ENCODE measurements around the gene CHST11.
A peak's percentile ranks its signal among the peaks of the same experiment; 100 is the strongest.
"Not testable (repeated sequence)": the region's sequence is repeated elsewhere in the genome, so short reads cannot be mapped to it uniquely, and the experiment has no call there.

CHST11 gene

DNA sequence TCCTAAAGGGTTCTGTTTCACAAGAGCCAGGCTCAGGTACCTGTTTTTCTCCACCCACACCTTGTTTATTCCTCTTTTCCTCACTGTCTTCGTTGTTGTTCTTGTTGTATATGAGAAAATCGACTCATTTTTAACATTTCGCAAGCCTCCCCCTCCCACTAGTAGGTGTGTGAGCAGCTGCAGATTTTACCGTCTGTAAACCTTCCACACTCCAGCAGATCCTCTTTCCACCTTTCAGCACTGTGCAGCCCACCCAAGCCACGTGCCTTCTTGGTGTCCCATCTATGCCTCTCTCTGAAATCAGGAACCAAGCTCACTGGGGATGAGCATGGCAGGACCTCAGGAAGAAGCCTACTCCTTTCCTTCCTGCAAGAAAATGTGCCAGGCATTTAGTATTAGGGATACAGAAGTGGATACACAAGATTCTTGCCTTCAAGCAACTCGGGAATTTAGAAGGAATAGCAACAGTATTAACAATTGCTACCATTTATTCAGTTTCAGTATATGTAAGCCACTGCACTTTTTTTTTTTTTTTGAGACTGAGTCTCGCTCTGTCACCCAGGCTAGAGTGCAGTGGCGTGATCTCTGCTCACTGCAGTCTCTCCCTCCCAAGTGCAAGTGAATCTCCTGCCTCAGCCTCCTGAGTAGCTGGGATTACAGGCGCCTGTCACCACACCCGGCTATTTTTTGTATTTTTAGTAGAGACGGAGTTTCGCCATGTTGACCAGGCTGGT, 113.6 kb downstream of the CHST11 start:
- H3K4me1 ChIP-seq (ENCODE audit: control extremely low read depth in 1 of 4, control insufficient read depth in 4 of 4, insufficient read depth in 4 of 4, low read length in 3 of 4), result peaks cover 21 to 68% (median 61%) of the 10 kb centered on the region in 4 experiments
- H3K4me3 ChIP-seq (ENCODE audit: control insufficient read depth in 1 of 7, extremely low read depth in 1 of 7, insufficient read depth in 4 of 7, low read depth in 2 of 7, low read length in 6 of 7), result peak overlapping the region in 5 of 7 experiments; percentile 30 to 62 (median 54)
- peak overlapping the region; percentile 75 to 88 for H3K27ac ChIP-seq (ENCODE audit: insufficient read depth in 1 of 2, low read depth in 1 of 2, low read length in 2 of 2, poor library complexity in 1 of 2, severe bottlenecking in 2 of 2)
- H3K36me3 ChIP-seq (ENCODE audit: control insufficient read depth in 4 of 4, insufficient read depth in 4 of 4, low read length in 3 of 4), result peaks cover 0 to 26% (median 0%) of the 10 kb centered on the region in 4 experiments
- H3K9me3 ChIP-seq (ENCODE audit: control extremely low read depth in 1 of 5, control insufficient read depth in 4 of 5, insufficient read depth in 2 of 5, low read depth in 1 of 5, low read length in 4 of 5), result no peaks in the 10 kb centered on the region
- no peak for DNase-seq
- ChIA-PET CTCF (interaction anchor here (0.7 to 3.5 kb wide), 14 partner anchors 9 to 128 kb away, joined by 3 to 18 read pairs (median 4); partner anchors contain the start of gene CHST11), POLR2A (interaction anchor here (0.6 to 1.8 kb wide), 8 partner anchors 15 to 114 kb away, joined by 3 to 9 read pairs (median 3); partner anchors contain the start of gene CHST11)
- H3K27me3 ChIP-seq (replicated peaks in 2 of 5; ENCODE audit: control insufficient read depth in 4 of 5, insufficient read depth in 5 of 5, low read length in 4 of 5), result no peaks in the 10 kb centered on the region
- 77% methylated on average over 6 of the region's 12 CpGs for WGBS (ENCODE audit: insufficient coverage)

DNA sequence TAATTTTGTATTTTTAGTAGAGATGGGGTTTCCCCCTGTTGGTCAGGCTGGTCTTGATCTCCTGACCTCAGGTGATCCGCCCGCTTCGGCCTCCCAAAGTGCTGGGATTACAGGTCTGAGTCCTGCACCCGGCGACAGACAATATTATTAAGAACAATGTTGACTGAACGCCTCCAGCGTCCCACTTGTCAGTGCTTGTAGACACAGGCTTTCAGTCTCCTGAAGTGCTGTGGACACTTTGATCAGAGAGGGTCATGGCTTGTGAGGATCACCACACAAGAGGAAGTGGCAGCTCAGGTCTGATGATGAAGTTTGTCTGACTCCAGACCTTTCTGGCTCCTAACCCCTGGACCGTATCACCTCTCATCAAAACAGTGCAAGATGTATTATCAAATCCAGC, 114.6 kb downstream of the CHST11 start:
- POLR2A ChIA-PET, result no interaction called here
- Histone ChIP-seq H3K4me3 (ENCODE audit: control insufficient read depth in 1 of 7, extremely low read depth in 1 of 7, insufficient read depth in 4 of 7, low read depth in 2 of 7, low read length in 6 of 7) (peak overlapping the region in 1 of 7 experiments; percentile 25), H3K36me3 (ENCODE audit: control insufficient read depth in 4 of 4, insufficient read depth in 4 of 4, low read length in 3 of 4) (peaks cover 0 to 26% (median 1%) of the 10 kb centered on the region in 4 experiments), H3K9me3 (ENCODE audit: control extremely low read depth in 1 of 5, control insufficient read depth in 4 of 5, insufficient read depth in 2 of 5, low read depth in 1 of 5, low read length in 4 of 5) (no peaks in the 10 kb centered on the region), H3K27me3 (replicated peaks in 2 of 5; ENCODE audit: control insufficient read depth in 4 of 5, insufficient read depth in 5 of 5, low read length in 4 of 5) (no peaks in the 10 kb centered on the region), H3K4me1 (ENCODE audit: control extremely low read depth in 1 of 4, control insufficient read depth in 4 of 4, insufficient read depth in 4 of 4, low read length in 3 of 4) (peaks cover 21 to 67% (median 56%) of the 10 kb centered on the region in 4 experiments), H3K27ac (ENCODE audit: insufficient read depth in 1 of 2, low read depth in 1 of 2, low read length in 2 of 2, poor library complexity in 1 of 2, severe bottlenecking in 2 of 2) (peak overlapping the region; percentile 43 to 75)
- CTCF ChIA-PET, result interaction anchor here (0.9 to 3.5 kb wide), 9 partner anchors 10 to 113 kb away, joined by 3 to 18 read pairs (median 4); partner anchors contain the start of gene CHST11
- peak in 2 of 3 donors; percentile 50 to 66 for DNase-seq
- 100% methylated on average over 4 of the region's 8 CpGs for WGBS (ENCODE audit: insufficient coverage)

DNA sequence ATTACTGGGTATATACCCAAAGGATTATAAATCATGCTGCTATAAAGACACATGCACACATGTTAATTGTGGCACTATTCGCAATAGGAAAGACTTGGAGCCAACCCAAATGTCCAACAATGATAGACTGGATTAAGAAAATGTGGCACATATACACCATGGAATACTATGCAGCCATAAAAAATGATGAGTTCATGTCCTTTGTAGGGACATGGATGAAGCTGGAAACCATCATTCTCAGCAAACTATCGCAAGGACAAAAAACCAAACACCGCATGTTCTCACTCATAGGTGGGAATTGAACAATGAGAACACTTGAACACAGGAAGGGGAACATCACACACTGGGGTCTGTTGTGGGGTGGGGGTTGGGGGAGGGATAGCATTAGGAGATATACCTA, 117.6 kb downstream of the CHST11 start:
- WGBS (ENCODE audit: insufficient coverage), result no CpG with 5 or more reads among the region's 3 CpGs
- H3K4me3 ChIP-seq (ENCODE audit: control insufficient read depth in 1 of 7, extremely low read depth in 1 of 7, insufficient read depth in 4 of 7, low read depth in 2 of 7, low read length in 6 of 7); H3K9me3 ChIP-seq (ENCODE audit: control extremely low read depth in 1 of 5, control insufficient read depth in 4 of 5, insufficient read depth in 2 of 5, low read depth in 1 of 5, low read length in 4 of 5); POLR2A ChIA-PET; H3K27ac ChIP-seq (ENCODE audit: insufficient read depth in 1 of 2, low read depth in 1 of 2, low read length in 2 of 2, poor library complexity in 1 of 2, severe bottlenecking in 2 of 2); H3K27me3 ChIP-seq (replicated peaks in 2 of 5; ENCODE audit: control insufficient read depth in 4 of 5, insufficient read depth in 5 of 5, low read length in 4 of 5); DNase-seq: not testable (repeated sequence)
- Histone ChIP-seq H3K36me3 (ENCODE audit: control insufficient read depth in 4 of 4, insufficient read depth in 4 of 4, low read length in 3 of 4) (peaks cover 0 to 31% (median 1%) of the 10 kb centered on the region in 4 experiments), H3K4me1 (ENCODE audit: control extremely low read depth in 1 of 4, control insufficient read depth in 4 of 4, insufficient read depth in 4 of 4, low read length in 3 of 4) (peaks cover 19 to 67% (median 57%) of the 10 kb centered on the region in 4 experiments)
- CTCF ChIA-PET, result interaction anchor here (1.3 kb wide), 1 partner anchor 8 kb away, joined by 3 read pairs; no protein-coding TSS in a partner anchor

DNA sequence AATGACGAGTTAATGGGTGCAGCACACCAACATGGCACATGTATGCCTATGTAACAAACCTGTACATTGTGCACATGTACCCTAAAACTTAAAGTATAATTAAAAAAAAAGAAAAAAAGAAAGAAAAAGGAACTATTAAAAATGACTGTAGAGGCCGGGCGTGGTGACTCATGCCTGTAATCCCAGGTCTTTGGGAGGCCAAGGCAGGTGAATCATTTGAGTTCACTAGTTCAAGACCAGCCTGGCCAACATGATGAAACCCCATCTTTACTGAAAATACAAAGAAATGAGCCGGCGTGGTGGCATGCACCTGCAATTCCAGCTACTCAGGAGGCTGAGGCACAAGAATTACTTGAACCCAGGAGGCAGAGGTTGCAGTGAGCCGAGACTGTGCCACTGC, 118.0 kb downstream of the CHST11 start:
- POLR2A ChIA-PET; H3K27me3 ChIP-seq (replicated peaks in 2 of 5; ENCODE audit: control insufficient read depth in 4 of 5, insufficient read depth in 5 of 5, low read length in 4 of 5); H3K9me3 ChIP-seq (ENCODE audit: control extremely low read depth in 1 of 5, control insufficient read depth in 4 of 5, insufficient read depth in 2 of 5, low read depth in 1 of 5, low read length in 4 of 5); H3K27ac ChIP-seq (ENCODE audit: insufficient read depth in 1 of 2, low read depth in 1 of 2, low read length in 2 of 2, poor library complexity in 1 of 2, severe bottlenecking in 2 of 2); H3K4me3 ChIP-seq (ENCODE audit: control insufficient read depth in 1 of 7, extremely low read depth in 1 of 7, insufficient read depth in 4 of 7, low read depth in 2 of 7, low read length in 6 of 7): not testable (repeated sequence)
- peaks cover 0 to 31% (median 1%) of the 10 kb centered on the region in 4 experiments for H3K36me3 ChIP-seq (ENCODE audit: control insufficient read depth in 4 of 4, insufficient read depth in 4 of 4, low read length in 3 of 4)
- peaks cover 19 to 67% (median 57%) of the 10 kb centered on the region in 4 experiments for H3K4me1 ChIP-seq (ENCODE audit: control extremely low read depth in 1 of 4, control insufficient read depth in 4 of 4, insufficient read depth in 4 of 4, low read length in 3 of 4)
- CTCF ChIA-PET, result interaction anchor here (1.3 kb wide), 1 partner anchor 8 kb away, joined by 3 read pairs; no protein-coding TSS in a partner anchor
- WGBS (ENCODE audit: insufficient coverage), result 92% methylated on average over 2 of the region's 6 CpGs
- peak in 2 of 3 donors; percentile 66 to 80 for DNase-seq

DNA sequence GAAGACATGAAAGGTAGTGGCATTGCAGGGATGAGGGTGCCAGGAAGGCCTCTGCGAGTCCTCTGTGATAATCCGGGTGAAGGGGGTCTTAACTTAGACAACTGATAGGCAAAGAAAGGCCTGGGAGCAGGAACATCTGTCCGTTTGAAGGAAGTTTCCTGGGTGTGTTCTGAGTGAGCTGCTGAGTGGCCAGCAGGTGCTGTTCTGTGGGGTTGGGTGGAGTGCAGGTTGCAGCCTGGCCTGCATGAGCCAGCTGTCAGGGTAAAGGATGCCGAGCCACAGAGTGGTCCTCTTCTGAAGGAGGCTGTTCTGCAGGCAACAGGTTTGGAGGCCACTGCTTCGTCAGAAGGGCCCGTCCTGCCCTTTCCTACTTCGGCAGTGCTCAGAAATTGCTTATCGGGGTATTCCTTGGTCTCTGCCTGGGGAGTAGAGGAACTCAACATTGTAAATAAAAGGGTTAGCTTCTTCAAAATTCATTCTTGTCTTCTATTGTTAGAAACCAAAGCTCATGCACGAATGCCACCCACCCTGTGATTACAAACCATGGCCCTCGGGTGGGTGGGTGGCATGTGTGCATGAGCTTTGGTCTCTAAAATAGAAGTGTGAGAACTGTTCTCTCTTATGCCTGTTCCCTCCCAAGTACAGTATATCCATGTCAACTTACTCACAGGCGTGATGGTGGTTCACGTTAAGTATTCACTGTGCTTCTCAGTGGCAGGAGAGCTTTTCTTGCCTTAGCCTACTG, 118.9 kb downstream of the CHST11 start:
- ChIA-PET POLR2A (no interaction called here), CTCF (interaction anchor here (1.0 to 1.7 kb wide), 6 partner anchors 7 to 194 kb away, joined by 3 to 5 read pairs (median 4); no protein-coding TSS in a partner anchor)
- H3K4me3 ChIP-seq (ENCODE audit: control insufficient read depth in 1 of 7, extremely low read depth in 1 of 7, insufficient read depth in 4 of 7, low read depth in 2 of 7, low read length in 6 of 7), result no peak overlapping the region
- no peaks in the 10 kb centered on the region for H3K27me3 ChIP-seq (replicated peaks in 2 of 5; ENCODE audit: control insufficient read depth in 4 of 5, insufficient read depth in 5 of 5, low read length in 4 of 5)
- H3K36me3 ChIP-seq (ENCODE audit: control insufficient read depth in 4 of 4, insufficient read depth in 4 of 4, low read length in 3 of 4), result peaks cover 0 to 32% (median 1%) of the 10 kb centered on the region in 4 experiments
- WGBS (ENCODE audit: insufficient coverage), result 88% methylated on average over 10 of the region's 12 CpGs
- peak overlapping the region in 1 of 2 experiments; percentile 34 for H3K27ac ChIP-seq (ENCODE audit: insufficient read depth in 1 of 2, low read depth in 1 of 2, low read length in 2 of 2, poor library complexity in 1 of 2, severe bottlenecking in 2 of 2)
- H3K4me1 ChIP-seq (ENCODE audit: control extremely low read depth in 1 of 4, control insufficient read depth in 4 of 4, insufficient read depth in 4 of 4, low read length in 3 of 4), result peaks cover 15 to 66% (median 54%) of the 10 kb centered on the region in 4 experiments
- DNase-seq, result no peak
- no peaks in the 10 kb centered on the region for H3K9me3 ChIP-seq (ENCODE audit: control extremely low read depth in 1 of 5, control insufficient read depth in 4 of 5, insufficient read depth in 2 of 5, low read depth in 1 of 5, low read length in 4 of 5)

DNA sequence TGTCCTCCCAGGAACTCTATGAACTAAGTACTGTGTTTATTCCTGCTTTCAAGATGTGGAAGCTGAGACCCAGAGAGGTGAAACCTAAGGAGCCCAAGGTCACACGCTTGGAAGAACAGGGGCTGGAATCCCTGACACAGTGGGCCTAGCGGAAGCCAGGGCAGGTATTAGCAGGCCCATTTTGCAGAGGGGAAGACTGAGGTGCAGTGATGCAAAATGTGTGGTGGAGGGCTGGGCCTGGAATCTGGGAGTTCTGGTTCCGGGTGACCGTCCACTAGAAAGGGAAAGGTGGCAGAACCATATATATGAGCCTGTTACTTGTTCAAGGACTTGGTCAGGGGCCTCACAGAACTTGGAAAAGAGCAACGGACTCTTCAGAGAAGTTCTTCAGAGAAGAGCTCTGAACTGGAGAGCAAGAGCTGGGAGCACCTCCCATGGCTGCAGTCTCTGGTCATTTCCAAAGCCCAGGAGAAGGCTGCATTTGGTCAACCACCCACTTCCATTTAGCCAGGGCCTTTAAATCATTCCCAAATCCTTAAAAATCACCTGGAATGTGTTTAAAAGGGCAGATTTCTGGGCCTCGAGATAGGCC, 119.5 kb downstream of the CHST11 start:
- WGBS (ENCODE audit: insufficient coverage), result 100% methylated on average over 6 of the region's 6 CpGs
- CTCF ChIA-PET, result interaction anchor here (1.0 to 1.7 kb wide), 5 partner anchors 10 to 195 kb away, joined by 3 to 5 read pairs (median 4); no protein-coding TSS in a partner anchor
- Histone ChIP-seq H3K4me1 (ENCODE audit: control extremely low read depth in 1 of 4, control insufficient read depth in 4 of 4, insufficient read depth in 4 of 4, low read length in 3 of 4) (peaks cover 11 to 64% (median 48%) of the 10 kb centered on the region in 4 experiments), H3K9me3 (ENCODE audit: control extremely low read depth in 1 of 5, control insufficient read depth in 4 of 5, insufficient read depth in 2 of 5, low read depth in 1 of 5, low read length in 4 of 5) (no peaks in the 10 kb centered on the region), H3K27ac (ENCODE audit: insufficient read depth in 1 of 2, low read depth in 1 of 2, low read length in 2 of 2, poor library complexity in 1 of 2, severe bottlenecking in 2 of 2) (peak overlapping the region in 1 of 2 experiments; percentile 32), H3K4me3 (ENCODE audit: control insufficient read depth in 1 of 7, extremely low read depth in 1 of 7, insufficient read depth in 4 of 7, low read depth in 2 of 7, low read length in 6 of 7) (no peak overlapping the region), H3K27me3 (replicated peaks in 2 of 5; ENCODE audit: control insufficient read depth in 4 of 5, insufficient read depth in 5 of 5, low read length in 4 of 5) (no peaks in the 10 kb centered on the region), H3K36me3 (ENCODE audit: control insufficient read depth in 4 of 4, insufficient read depth in 4 of 4, low read length in 3 of 4) (peaks cover 0 to 36% (median 1%) of the 10 kb centered on the region in 4 experiments)
- no peak for DNase-seq
- POLR2A ChIA-PET, result no interaction called here

Measured in common myeloid progenitor, CD34-positive (primary cell).